Body of pancreas (tissue), 4 donors: Measurements from ENCODE around the gene IKZF1.

Source experiments
- POLR2A ChIP-seq, 3 donors: fragments of 450-650 bp; IDR thresholded peaks; one replicate each; pipeline ENCODE4 v1.6.1; 2016; ENCODE audit warnings: antibody characterized with exemption in 3 of 3, mild to moderate bottlenecking in 2 of 3
- TF ChIP-seq, protein P1 (sequence below), 7 experiments: fragments of 450-650 bp in 4 of 7; fragments of 200-600 bp in 3 of 7; sonication (generic) in 3 of 7; IDR thresholded peaks; one replicate each; pipeline ENCODE4 v1.5.1; 2016 to 2019; ENCODE audit warnings: antibody characterized with exemption in 7 of 7

DNA sequence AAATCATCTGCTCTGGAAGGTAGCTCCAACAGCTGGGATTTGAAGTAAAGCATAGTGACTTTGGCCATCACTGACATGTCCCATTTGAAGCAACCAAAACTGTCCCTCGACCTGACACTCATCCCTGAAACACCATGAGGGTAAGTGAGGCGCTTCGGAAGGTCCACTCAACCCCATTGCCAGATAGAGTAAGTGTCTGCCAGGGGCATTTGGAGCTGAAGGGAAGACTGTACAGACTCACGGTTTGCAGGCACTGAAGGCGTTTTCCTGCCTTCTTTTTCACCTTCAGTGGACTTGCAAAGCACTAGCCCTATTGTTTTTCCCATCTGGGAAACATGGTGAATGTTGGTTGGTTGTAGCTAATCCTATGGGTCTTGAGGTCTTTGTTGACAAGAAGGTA, 57.6 kb downstream of the IKZF1 start:
- TF ChIP-seq, protein P1, sequence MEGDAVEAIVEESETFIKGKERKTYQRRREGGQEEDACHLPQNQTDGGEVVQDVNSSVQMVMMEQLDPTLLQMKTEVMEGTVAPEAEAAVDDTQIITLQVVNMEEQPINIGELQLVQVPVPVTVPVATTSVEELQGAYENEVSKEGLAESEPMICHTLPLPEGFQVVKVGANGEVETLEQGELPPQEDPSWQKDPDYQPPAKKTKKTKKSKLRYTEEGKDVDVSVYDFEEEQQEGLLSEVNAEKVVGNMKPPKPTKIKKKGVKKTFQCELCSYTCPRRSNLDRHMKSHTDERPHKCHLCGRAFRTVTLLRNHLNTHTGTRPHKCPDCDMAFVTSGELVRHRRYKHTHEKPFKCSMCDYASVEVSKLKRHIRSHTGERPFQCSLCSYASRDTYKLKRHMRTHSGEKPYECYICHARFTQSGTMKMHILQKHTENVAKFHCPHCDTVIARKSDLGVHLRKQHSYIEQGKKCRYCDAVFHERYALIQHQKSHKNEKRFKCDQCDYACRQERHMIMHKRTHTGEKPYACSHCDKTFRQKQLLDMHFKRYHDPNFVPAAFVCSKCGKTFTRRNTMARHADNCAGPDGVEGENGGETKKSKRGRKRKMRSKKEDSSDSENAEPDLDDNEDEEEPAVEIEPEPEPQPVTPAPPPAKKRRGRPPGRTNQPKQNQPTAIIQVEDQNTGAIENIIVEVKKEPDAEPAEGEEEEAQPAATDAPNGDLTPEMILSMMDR (IDR thresholded peaks at IDR 0.05) = no peak
- no peak for TF ChIP-seq POLR2A (IDR thresholded peaks at IDR 0.05)
